Common myeloid progenitor, CD34-positive (primary cell): ENCODE data around the gene GALNT9.

Source experiments
- CTCF ChIA-PET: fragments of 350-600 bp; sonication (Branson Sonifier 250); formaldehyde crosslinking; loops from one replicate; lab custom pipeline; 2021; ENCODE audit warnings: antibody characterized with exemption; lab: Charles Lee
- POLR2A ChIA-PET: fragments of 350-600 bp; sonication (Branson Sonifier 250); formaldehyde crosslinking; loops from one replicate; lab custom pipeline; 2021; ENCODE audit warnings: antibody characterized with exemption; lab: Charles Lee
- DNase-seq, 3 donors: peaks; one replicate each; pipeline versions ENCODE4 v3.0.0 to v3.0.0-alpha.2; 2013
- H3K27ac ChIP-seq, 2 experiments: 1 replicate in 1 of 2; 2 replicates in 1 of 2; pipeline ENCODE4 v1.7.0; 2013; ENCODE audit warnings: inconsistent platforms in 2 of 2, low read length in 2 of 2, mild to moderate bottlenecking in 2 of 2, low read depth in 1 of 2, moderate library complexity in 1 of 2; ENCODE audit not compliant: severe bottlenecking in 2 of 2, insufficient read depth in 1 of 2, poor library complexity in 1 of 2
- H3K27me3 ChIP-seq, 5 experiments: replicated peaks in 2 of 5; 1 replicate in 3 of 5; 2 replicates in 2 of 5; pipeline versions ENCODE4 v1.6.1 to v1.7.0; 2013; ENCODE audit warnings: low read length in 4 of 5, mild to moderate bottlenecking in 2 of 5, moderate library complexity in 2 of 5, inconsistent platforms in 1 of 5; ENCODE audit not compliant: insufficient read depth in 5 of 5, control insufficient read depth in 4 of 5
- H3K36me3 ChIP-seq, 4 experiments: 1 replicate in 2 of 4; 2 replicates in 2 of 4; pipeline versions ENCODE4 v1.6.1 to v1.7.0; 2013; ENCODE audit warnings: low read length in 3 of 4, control low read depth in 1 of 4, mild to moderate bottlenecking in 1 of 4; ENCODE audit not compliant: control insufficient read depth in 4 of 4, insufficient read depth in 4 of 4
- H3K4me1 ChIP-seq, 4 experiments: 1 replicate in 3 of 4; 2 replicates in 1 of 4; pipeline versions ENCODE4 v1.6.1 to v1.7.1; 2013; ENCODE audit warnings: low read length in 3 of 4, mild to moderate bottlenecking in 3 of 4, control low read depth in 1 of 4, inconsistent platforms in 1 of 4, moderate library complexity in 1 of 4; ENCODE audit not compliant: control insufficient read depth in 4 of 4, insufficient read depth in 4 of 4; ENCODE audit errors: control extremely low read depth in 1 of 4
- H3K4me3 ChIP-seq, 7 experiments: 1 replicate in 4 of 7; 2 replicates in 3 of 7; pipeline versions ENCODE4 v1.5.1 to v1.7.0; 2013; ENCODE audit warnings: mild to moderate bottlenecking in 7 of 7, low read length in 6 of 7, moderate library complexity in 6 of 7, inconsistent platforms in 2 of 7, low read depth in 2 of 7, control low read depth in 1 of 7; ENCODE audit not compliant: insufficient read depth in 4 of 7, control insufficient read depth in 1 of 7; ENCODE audit errors: extremely low read depth in 1 of 7
- H3K9me3 ChIP-seq, 5 experiments: 1 replicate in 4 of 5; 2 replicates in 1 of 5; pipeline versions ENCODE4 v1.6.1 to v1.7.1; 2013; ENCODE audit warnings: low read length in 4 of 5, mild to moderate bottlenecking in 2 of 5, inconsistent platforms in 1 of 5, low read depth in 1 of 5, moderate library complexity in 1 of 5; ENCODE audit not compliant: control insufficient read depth in 4 of 5, insufficient read depth in 2 of 5; ENCODE audit errors: control extremely low read depth in 1 of 5
- WGBS: methylation state at CpG from one replicate; pipeline ENCODE4 v1.1.5; 2013; ENCODE audit not compliant: insufficient coverage; 5-methylcytosine and 5-hydroxymethylcytosine counted together

Gene GALNT9

GRCh38 chr12:132354211-132354981 is 25.0 kb upstream of the GALNT9 start:
- no peak for DNase-seq
- WGBS = 92% methylated on average over 41 of the region's 43 CpGs
- peaks cover 0 to 51% (median 5%) of the 10 kb centered on the region in 5 experiments for H3K27me3 ChIP-seq
- H3K9me3 ChIP-seq = peaks cover 0 to 5% (median 0%) of the 10 kb centered on the region in 5 experiments
- H3K4me1 ChIP-seq = peaks cover 0 to 5% (median 4%) of the 10 kb centered on the region in 4 experiments
- no peak overlapping the region for H3K27ac ChIP-seq
- ChIA-PET POLR2A (no interaction called here), CTCF (interaction anchor here (1.8 kb wide), 1 partner anchor 12 kb away, joined by 6 read pairs; no protein-coding TSS in a partner anchor)
- no peaks in the 10 kb centered on the region for H3K36me3 ChIP-seq
- H3K4me3 ChIP-seq = no peak overlapping the region

DNA sequence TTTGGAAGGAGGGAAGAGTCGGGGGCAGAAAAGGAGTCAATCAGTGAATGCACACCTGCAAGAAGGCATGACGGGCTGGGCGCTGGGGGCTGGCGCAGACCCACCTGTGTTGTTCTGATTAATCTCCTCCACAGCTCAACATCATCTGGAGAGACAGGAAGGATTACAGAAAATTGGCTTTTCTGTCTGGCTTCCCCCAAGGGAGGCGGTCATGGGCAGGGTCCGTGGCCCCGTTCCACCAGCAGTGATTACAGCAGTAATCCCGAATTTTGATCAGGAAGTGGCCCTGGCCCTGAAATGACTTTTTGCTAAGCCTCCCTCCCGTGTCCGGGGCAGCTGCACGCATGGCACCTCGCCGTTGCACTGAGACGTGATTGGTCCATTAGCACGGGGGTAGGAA is 24.4 kb upstream of the GALNT9 start:
- H3K4me3 ChIP-seq = no peak overlapping the region
- no peak for DNase-seq
- H3K36me3 ChIP-seq = no peaks in the 10 kb centered on the region
- 86% methylated on average over 14 of the region's 15 CpGs for WGBS
- CTCF ChIA-PET = no interaction called here
- peaks cover 0 to 3% (median 0%) of the 10 kb centered on the region in 5 experiments for H3K9me3 ChIP-seq
- H3K27ac ChIP-seq = no peak overlapping the region
- POLR2A ChIA-PET = no interaction called here
- H3K4me1 ChIP-seq = peaks cover 0 to 5% (median 4%) of the 10 kb centered on the region in 4 experiments
- peaks cover 0 to 51% (median 5%) of the 10 kb centered on the region in 5 experiments for H3K27me3 ChIP-seq

DNA sequence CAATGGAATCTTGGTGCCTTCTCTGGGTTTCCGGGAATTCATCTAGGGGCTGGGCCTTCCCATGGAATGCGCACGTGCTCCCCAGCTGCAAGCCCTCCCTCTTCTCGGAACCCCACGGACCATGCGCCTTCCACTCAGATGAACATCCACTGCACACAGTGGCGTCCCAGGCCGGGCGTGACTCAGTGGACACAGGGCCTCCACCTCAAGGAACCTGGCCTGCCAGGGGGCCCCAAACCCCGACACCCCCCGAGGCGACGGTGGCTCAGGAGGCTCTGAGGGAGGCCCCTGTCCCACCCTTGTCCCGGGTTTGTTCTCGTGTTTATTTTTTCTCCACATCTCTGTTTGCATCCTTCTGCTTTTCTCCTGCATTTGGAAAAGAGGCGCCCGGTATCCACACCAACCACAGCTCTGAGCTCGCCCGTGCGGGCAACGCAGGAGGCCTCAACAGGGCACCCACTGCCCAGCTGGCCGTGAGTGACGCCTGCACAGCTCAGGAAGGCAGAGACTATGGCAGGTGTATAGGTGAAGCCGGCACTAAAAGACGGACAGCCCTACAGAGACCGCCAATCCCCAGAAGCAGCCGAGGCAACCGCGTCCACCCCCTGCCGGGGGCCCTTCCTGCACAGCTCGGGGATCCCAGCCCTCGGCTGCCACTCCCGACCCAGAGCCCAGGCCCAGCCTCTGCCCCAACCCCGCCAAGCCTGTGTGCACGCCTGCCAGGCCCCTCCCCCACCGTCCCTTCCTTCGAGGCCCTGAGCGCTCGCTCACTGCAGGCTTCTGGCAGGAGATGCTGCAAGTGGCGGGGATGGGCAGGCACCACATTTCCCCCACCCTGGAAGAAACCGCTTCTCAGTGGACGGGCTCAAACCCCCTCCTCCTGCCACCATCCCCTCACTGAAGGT is 23.8 kb upstream of the GALNT9 start:
- no peaks in the 10 kb centered on the region for H3K36me3 ChIP-seq
- ChIA-PET POLR2A (interaction anchor here (0.6 kb wide), 1 partner anchor 703 kb away, joined by 4 read pairs; no protein-coding TSS in a partner anchor), CTCF (no interaction called here)
- no peak for DNase-seq
- WGBS = 74% methylated on average over 33 of the region's 42 CpGs
- no peak overlapping the region for H3K4me3 ChIP-seq
- peaks cover 0 to 50% (median 5%) of the 10 kb centered on the region in 5 experiments for H3K27me3 ChIP-seq
- peaks cover 0 to 2% (median 0%) of the 10 kb centered on the region in 5 experiments for H3K9me3 ChIP-seq
- no peak overlapping the region for H3K27ac ChIP-seq
- H3K4me1 ChIP-seq = peaks cover 0 to 5% (median 4%) of the 10 kb centered on the region in 4 experiments

GRCh38 chr12:132351751-132352495 is 22.5 kb upstream of the GALNT9 start:
- Histone ChIP-seq H3K36me3 (no peaks in the 10 kb centered on the region), H3K4me1 (peaks cover 0 to 5% (median 4%) of the 10 kb centered on the region in 4 experiments), H3K27ac (no peak overlapping the region), H3K27me3 (peaks cover 0 to 42% (median 5%) of the 10 kb centered on the region in 5 experiments), H3K4me3 (no peak overlapping the region), H3K9me3 (no peaks in the 10 kb centered on the region)
- POLR2A ChIA-PET = no interaction called here
- WGBS = 91% methylated on average over 20 of the region's 24 CpGs
- CTCF ChIA-PET = interaction anchor here (0.7 to 1.5 kb wide), 3 partner anchors 10 to 64 kb away, joined by 3 to 5 read pairs (median 4); no protein-coding TSS in a partner anchor
- DNase-seq = no peak

- Histone ChIP-seq H3K36me3 (no peaks in the 10 kb centered on the region), H3K27me3 (peaks cover 0 to 40% (median under 1%) of the 10 kb centered on the region in 5 experiments), H3K4me1 (no peaks in the 10 kb centered on the region), H3K9me3 (no peaks in the 10 kb centered on the region), H3K27ac (no peak overlapping the region), H3K4me3 (no peak overlapping the region)
- ChIA-PET CTCF (interaction anchor here (0.6 kb wide), 1 partner anchor 11 kb away, joined by 3 read pairs; no protein-coding TSS in a partner anchor), POLR2A (no interaction called here)
- 92% methylated on average over 1 of the region's 1 CpG for WGBS
- DNase-seq = no peak
Observed at GRCh38 chr12:132349501-132350131, 20.2 kb upstream of the GALNT9 start.

GRCh38 chr12:132348176-132348575 is 18.8 kb upstream of the GALNT9 start:
- POLR2A ChIA-PET = no interaction called here
- DNase-seq = no peak
- peaks cover 0 to 42% (median 6%) of the 10 kb centered on the region in 5 experiments for H3K27me3 ChIP-seq
- WGBS = 95% methylated on average over 14 of the region's 14 CpGs
- H3K36me3 ChIP-seq = no peaks in the 10 kb centered on the region
- no peak overlapping the region for H3K4me3 ChIP-seq
- no peaks in the 10 kb centered on the region for H3K9me3 ChIP-seq
- H3K27ac ChIP-seq = no peak overlapping the region
- H3K4me1 ChIP-seq = peaks cover 0 to 8% (median 0%) of the 10 kb centered on the region in 4 experiments
- CTCF ChIA-PET = no interaction called here
